HEK293 (cell line): ENCODE results near the gene SH2D4B.

Source experiments
- CTCF ChIA-PET: fragments of 350-600 bp; formaldehyde crosslinking; extraction: SDS; loops from one replicate; lab custom pipeline; 2021; ENCODE audit warnings: antibody characterized with exemption; lab: Yijun Ruan, JAX
- POLR2A ChIA-PET: fragments of 300-600 bp; formaldehyde crosslinking; extraction: SDS; loops from one replicate; lab custom pipeline; 2020; ENCODE audit warnings: antibody characterized with exemption, inconsistent platforms; lab: Yijun Ruan, JAX
- H3K27ac ChIP-seq: fragments of 200-500 bp; sonication (Bioruptor generic); 2 replicates; pipeline ENCODE4 v1.5.1; 2014; ENCODE audit warnings: low read depth, low read length, control low read depth, inconsistent platforms; ENCODE audit errors: extremely low read depth
- H3K36me3 ChIP-seq, 2 experiments: fragments of 200-500 bp in 1 of 2; sonication (Bioruptor generic) in 1 of 2; 1 replicate in 1 of 2; 2 replicates in 1 of 2; pipeline ENCODE4 v1.5.1; 2014 to 2017; ENCODE audit warnings: inconsistent platforms in 2 of 2, low read length in 2 of 2; ENCODE audit not compliant: control insufficient read depth in 2 of 2, insufficient read depth in 1 of 2
- H3K4me1 ChIP-seq: fragments of 200-500 bp; sonication (Bioruptor generic); 2 replicates; pipeline ENCODE4 v1.5.1; 2014; ENCODE audit warnings: mild to moderate bottlenecking, low read length, inconsistent platforms; ENCODE audit not compliant: control insufficient read depth, insufficient read depth
- H3K4me3 ChIP-seq: 2 replicates; pipeline ENCODE4 v1.5.1; 2011; ENCODE audit warnings: low read depth, mild to moderate bottlenecking, control low read depth, low read length, moderate library complexity
- H3K9me3 ChIP-seq: fragments of 200-500 bp; sonication (Bioruptor generic); 2 replicates; pipeline ENCODE4 v1.5.1; 2014; ENCODE audit warnings: low read depth, low read length, inconsistent platforms; ENCODE audit not compliant: control insufficient read depth, insufficient read depth
- HOXA7 ChIP-seq: sonication (generic); formaldehyde crosslinking; IDR thresholded peaks from 2 replicates; pipeline ENCODE4 v1.8.1; 2022; ENCODE audit warnings: missing genetic modification reagents, borderline replicate concordance
- HOXC10 ChIP-seq: sonication (generic); formaldehyde crosslinking; IDR thresholded peaks from 2 replicates; pipeline ENCODE4 v1.8.1; 2023; ENCODE audit warnings: mild to moderate bottlenecking, missing genetic modification reagents
- KLF9 ChIP-seq: fragments of 450-650 bp; formaldehyde crosslinking; IDR thresholded peaks from 2 replicates; pipeline ENCODE4 v1.5.1; 2016; ENCODE audit warnings: missing biosample characterization, missing genetic modification characterization, low read depth
- SP7 ChIP-seq: fragments of 450-650 bp; formaldehyde crosslinking; IDR thresholded peaks from 2 replicates; pipeline ENCODE4 v1.5.1; 2016; ENCODE audit warnings: missing biosample characterization, missing genetic modification characterization
- ZBTB8A ChIP-seq: fragments of 450-650 bp; formaldehyde crosslinking; IDR thresholded peaks from 2 replicates; pipeline ENCODE4 v1.5.1; 2016; ENCODE audit warnings: missing biosample characterization, missing genetic modification characterization
- ZNF10 ChIP-seq: fragments of 450-650 bp; formaldehyde crosslinking; IDR thresholded peaks from 2 replicates; pipeline ENCODE4 v1.5.1; 2017; ENCODE audit warnings: missing biosample characterization, missing genetic modification characterization
- ZNF138 ChIP-seq: fragments of 450-650 bp; formaldehyde crosslinking; IDR thresholded peaks from 2 replicates; pipeline ENCODE4 v1.5.1; 2016; ENCODE audit warnings: missing biosample characterization, missing genetic modification characterization, borderline replicate concordance
- ZNF16 ChIP-seq: fragments of 450-650 bp; formaldehyde crosslinking; IDR thresholded peaks from 2 replicates; pipeline ENCODE4 v1.5.1; 2016; ENCODE audit warnings: low read depth, missing biosample characterization, missing genetic modification characterization
- ZNF174 ChIP-seq: fragments of 450-650 bp; formaldehyde crosslinking; IDR thresholded peaks from 2 replicates; pipeline ENCODE4 v1.5.0; 2017; ENCODE audit warnings: missing biosample characterization, mild to moderate bottlenecking, missing genetic modification characterization
- ZNF184 ChIP-seq: fragments of 450-650 bp; IDR thresholded peaks from 2 replicates; pipeline ENCODE4 v1.5.1; 2018; ENCODE audit warnings: missing biosample characterization, mild to moderate bottlenecking, missing genetic modification characterization
- ZNF221 ChIP-seq: fragments of 450-650 bp; formaldehyde crosslinking; IDR thresholded peaks from 2 replicates; pipeline ENCODE4 v1.5.1; 2017; ENCODE audit warnings: missing biosample characterization, missing genetic modification characterization, borderline replicate concordance
- ZNF223 ChIP-seq: fragments of 450-650 bp; formaldehyde crosslinking; IDR thresholded peaks from 2 replicates; pipeline ENCODE4 v1.5.1; 2016; ENCODE audit warnings: missing biosample characterization, missing genetic modification characterization
- ZNF23 ChIP-seq: fragments of 450-650 bp; formaldehyde crosslinking; IDR thresholded peaks from 2 replicates; pipeline ENCODE4 v1.5.1; 2016; ENCODE audit warnings: missing biosample characterization, missing genetic modification characterization, borderline replicate concordance
- ZNF350 ChIP-seq: fragments of 450-650 bp; formaldehyde crosslinking; IDR thresholded peaks from 2 replicates; pipeline ENCODE4 v1.5.0; 2017; ENCODE audit warnings: missing biosample characterization, mild to moderate bottlenecking, missing genetic modification characterization
- ZNF416 ChIP-seq: fragments of 450-650 bp; formaldehyde crosslinking; IDR thresholded peaks from 2 replicates; pipeline ENCODE4 v1.5.1; 2016; ENCODE audit warnings: missing biosample characterization, missing genetic modification characterization
- ZNF654 ChIP-seq: fragments of 450-650 bp; formaldehyde crosslinking; IDR thresholded peaks from 2 replicates; pipeline ENCODE4 v1.5.1; 2016; ENCODE audit warnings: low read depth, missing biosample characterization, missing genetic modification characterization
- TF ChIP-seq, protein P1 (sequence below): fragments of 450-650 bp; formaldehyde crosslinking; IDR thresholded peaks from 2 replicates; pipeline ENCODE4 v1.5.1; 2016; ENCODE audit warnings: missing biosample characterization, missing genetic modification characterization
- TF ChIP-seq, protein P2 (sequence below): fragments of 450-650 bp; formaldehyde crosslinking; IDR thresholded peaks from 2 replicates; pipeline ENCODE4 v1.5.1; 2016; ENCODE audit warnings: missing biosample characterization, missing genetic modification characterization
- TF ChIP-seq, protein P3 (sequence below): fragments of 450-650 bp; formaldehyde crosslinking; IDR thresholded peaks from 2 replicates; pipeline ENCODE4 v1.5.1; 2016; ENCODE audit warnings: missing biosample characterization, missing genetic modification characterization
- TF ChIP-seq, protein P4 (sequence below): fragments of 450-650 bp; formaldehyde crosslinking; IDR thresholded peaks from 2 replicates; pipeline ENCODE4 v1.5.1; 2016; ENCODE audit warnings: missing biosample characterization, missing genetic modification characterization

Gene SH2D4B

DNA sequence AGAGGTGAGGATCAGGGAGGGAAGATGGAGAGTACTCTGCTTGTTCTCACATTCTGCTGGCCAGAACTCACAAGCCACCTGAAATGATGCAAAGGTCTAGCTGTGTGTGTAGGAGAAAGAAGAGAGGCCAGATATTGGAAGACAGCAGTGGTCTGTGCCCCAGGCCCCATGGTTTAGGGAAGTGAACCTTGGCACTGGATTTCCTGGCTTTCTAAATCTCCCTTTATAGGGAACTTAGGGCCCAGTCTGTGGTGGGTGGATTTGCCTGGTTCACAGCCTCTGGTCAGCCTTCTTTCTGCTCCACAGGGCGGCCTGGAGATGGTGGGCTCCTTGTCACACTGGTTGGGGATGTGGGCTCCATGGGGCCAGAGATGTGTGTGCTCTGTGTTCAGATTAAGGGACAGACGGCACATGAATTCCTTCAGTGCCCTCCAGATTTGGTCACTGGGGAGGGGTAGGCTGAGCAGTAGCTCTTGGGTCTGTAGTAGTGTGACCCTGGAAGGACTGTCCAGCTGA, 9.5 kb upstream of the SH2D4B start (continued):
- TF ChIP-seq ZNF223 (tag by site-specific recombination), result no peak
- no peak for TF ChIP-seq KLF9 (tag by site-specific recombination)
- TF ChIP-seq, protein P1, sequence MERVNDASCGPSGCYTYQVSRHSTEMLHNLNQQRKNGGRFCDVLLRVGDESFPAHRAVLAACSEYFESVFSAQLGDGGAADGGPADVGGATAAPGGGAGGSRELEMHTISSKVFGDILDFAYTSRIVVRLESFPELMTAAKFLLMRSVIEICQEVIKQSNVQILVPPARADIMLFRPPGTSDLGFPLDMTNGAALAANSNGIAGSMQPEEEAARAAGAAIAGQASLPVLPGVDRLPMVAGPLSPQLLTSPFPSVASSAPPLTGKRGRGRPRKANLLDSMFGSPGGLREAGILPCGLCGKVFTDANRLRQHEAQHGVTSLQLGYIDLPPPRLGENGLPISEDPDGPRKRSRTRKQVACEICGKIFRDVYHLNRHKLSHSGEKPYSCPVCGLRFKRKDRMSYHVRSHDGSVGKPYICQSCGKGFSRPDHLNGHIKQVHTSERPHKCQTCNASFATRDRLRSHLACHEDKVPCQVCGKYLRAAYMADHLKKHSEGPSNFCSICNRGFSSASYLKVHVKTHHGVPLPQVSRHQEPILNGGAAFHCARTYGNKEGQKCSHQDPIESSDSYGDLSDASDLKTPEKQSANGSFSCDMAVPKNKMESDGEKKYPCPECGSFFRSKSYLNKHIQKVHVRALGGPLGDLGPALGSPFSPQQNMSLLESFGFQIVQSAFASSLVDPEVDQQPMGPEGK (tag by site-specific recombination), result no peak

DNA sequence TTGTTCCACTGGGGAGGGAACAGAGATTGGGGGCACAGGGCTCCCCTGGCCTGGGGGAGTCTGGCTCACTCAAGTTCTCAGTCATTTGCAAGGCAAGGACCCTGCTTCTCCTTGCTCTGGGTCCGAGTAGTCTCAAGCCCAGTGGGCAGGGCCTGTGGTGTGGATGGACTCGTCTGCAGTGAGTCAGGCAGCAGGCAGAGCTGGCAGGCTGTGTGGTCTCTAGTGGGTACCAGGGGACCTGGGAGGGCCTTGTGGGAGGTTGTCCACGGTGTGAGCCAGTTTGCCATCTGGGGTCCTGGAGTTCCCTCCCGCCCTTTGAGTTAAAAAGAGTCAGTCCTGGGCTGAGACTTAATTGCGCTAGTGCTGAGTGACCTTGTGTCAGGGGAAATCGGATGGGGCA, 8.8 kb upstream of the SH2D4B start:
- Histone ChIP-seq H3K36me3 (no peaks in the 10 kb centered on the region), H3K4me1 (no peaks in the 10 kb centered on the region), H3K4me3 (no peak overlapping the region), H3K9me3 (no peaks in the 10 kb centered on the region), H3K27ac (no peak overlapping the region)
- ChIA-PET POLR2A (no interaction called here), CTCF (no interaction called here)
- TF ChIP-seq ZNF16 (tag by site-specific recombination), result no peak
- no peak for TF ChIP-seq ZNF174 (tag by site-specific recombination)
- TF ChIP-seq, protein P2, sequence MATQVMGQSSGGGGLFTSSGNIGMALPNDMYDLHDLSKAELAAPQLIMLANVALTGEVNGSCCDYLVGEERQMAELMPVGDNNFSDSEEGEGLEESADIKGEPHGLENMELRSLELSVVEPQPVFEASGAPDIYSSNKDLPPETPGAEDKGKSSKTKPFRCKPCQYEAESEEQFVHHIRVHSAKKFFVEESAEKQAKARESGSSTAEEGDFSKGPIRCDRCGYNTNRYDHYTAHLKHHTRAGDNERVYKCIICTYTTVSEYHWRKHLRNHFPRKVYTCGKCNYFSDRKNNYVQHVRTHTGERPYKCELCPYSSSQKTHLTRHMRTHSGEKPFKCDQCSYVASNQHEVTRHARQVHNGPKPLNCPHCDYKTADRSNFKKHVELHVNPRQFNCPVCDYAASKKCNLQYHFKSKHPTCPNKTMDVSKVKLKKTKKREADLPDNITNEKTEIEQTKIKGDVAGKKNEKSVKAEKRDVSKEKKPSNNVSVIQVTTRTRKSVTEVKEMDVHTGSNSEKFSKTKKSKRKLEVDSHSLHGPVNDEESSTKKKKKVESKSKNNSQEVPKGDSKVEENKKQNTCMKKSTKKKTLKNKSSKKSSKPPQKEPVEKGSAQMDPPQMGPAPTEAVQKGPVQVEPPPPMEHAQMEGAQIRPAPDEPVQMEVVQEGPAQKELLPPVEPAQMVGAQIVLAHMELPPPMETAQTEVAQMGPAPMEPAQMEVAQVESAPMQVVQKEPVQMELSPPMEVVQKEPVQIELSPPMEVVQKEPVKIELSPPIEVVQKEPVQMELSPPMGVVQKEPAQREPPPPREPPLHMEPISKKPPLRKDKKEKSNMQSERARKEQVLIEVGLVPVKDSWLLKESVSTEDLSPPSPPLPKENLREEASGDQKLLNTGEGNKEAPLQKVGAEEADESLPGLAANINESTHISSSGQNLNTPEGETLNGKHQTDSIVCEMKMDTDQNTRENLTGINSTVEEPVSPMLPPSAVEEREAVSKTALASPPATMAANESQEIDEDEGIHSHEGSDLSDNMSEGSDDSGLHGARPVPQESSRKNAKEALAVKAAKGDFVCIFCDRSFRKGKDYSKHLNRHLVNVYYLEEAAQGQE, result no peak
- no peak for TF ChIP-seq ZBTB8A (tag by site-specific recombination)
- TF ChIP-seq SP7 (tag by site-specific recombination), result no peak
- TF ChIP-seq HOXC10 (CRISPR knock-in tag), result no peak
- TF ChIP-seq, protein P3, sequence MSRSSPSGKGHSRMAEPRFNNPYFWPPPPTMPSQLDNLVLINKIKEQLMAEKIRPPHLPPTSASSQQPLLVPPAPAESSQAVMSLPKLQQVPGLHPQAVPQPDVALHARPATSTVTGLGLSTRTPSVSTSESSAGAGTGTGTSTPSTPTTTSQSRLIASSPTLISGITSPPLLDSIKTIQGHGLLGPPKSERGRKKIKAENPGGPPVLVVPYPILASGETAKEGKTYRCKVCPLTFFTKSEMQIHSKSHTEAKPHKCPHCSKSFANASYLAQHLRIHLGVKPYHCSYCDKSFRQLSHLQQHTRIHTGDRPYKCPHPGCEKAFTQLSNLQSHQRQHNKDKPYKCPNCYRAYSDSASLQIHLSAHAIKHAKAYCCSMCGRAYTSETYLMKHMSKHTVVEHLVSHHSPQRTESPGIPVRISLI, result no peak
- TF ChIP-seq ZNF416 (tag by site-specific recombination), result no peak
- TF ChIP-seq ZNF221 (tag by site-specific recombination), result no peak
- TF ChIP-seq, protein P4, sequence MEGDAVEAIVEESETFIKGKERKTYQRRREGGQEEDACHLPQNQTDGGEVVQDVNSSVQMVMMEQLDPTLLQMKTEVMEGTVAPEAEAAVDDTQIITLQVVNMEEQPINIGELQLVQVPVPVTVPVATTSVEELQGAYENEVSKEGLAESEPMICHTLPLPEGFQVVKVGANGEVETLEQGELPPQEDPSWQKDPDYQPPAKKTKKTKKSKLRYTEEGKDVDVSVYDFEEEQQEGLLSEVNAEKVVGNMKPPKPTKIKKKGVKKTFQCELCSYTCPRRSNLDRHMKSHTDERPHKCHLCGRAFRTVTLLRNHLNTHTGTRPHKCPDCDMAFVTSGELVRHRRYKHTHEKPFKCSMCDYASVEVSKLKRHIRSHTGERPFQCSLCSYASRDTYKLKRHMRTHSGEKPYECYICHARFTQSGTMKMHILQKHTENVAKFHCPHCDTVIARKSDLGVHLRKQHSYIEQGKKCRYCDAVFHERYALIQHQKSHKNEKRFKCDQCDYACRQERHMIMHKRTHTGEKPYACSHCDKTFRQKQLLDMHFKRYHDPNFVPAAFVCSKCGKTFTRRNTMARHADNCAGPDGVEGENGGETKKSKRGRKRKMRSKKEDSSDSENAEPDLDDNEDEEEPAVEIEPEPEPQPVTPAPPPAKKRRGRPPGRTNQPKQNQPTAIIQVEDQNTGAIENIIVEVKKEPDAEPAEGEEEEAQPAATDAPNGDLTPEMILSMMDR, result no peak
- no peak for TF ChIP-seq ZNF23
- TF ChIP-seq HOXA7 (CRISPR knock-in tag), result no peak
- TF ChIP-seq ZNF184 (tag by site-specific recombination), result no peak
- no peak for TF ChIP-seq ZNF10 (tag by site-specific recombination)
- TF ChIP-seq ZNF350 (tag by site-specific recombination), result no peak
- TF ChIP-seq ZNF654 (tag by site-specific recombination), result no peak
- TF ChIP-seq ZNF138, result no peak
